ENCODE results near the gene MUC12. TPM values are rescaled to one million over a fixed set of nuclear protein-coding genes. Genes with fewer than 3 reads are reported as not detected.
"Not testable (repeated sequence)": the region's sequence is repeated elsewhere in the genome, so short reads cannot be mapped to it uniquely, and the experiment has no call there.

MUC12 gene
- total RNA-seq: 0.19 TPM
- long read RNA-seq: 0 reads

- intact Hi-C loops (cut with DNase I): no loop called here
- no peak for DNase-seq (ENCODE audit: low spot score)
Measured at GRCh38 chr7:100969066-100969615, at the start of gene MUC12. MUC12 (plus strand) TSS chr7:100969565; CDS start chr7:100969623, 58 bp downstream.

- intact Hi-C loops (cut with DNase I); DNase-seq (ENCODE audit: low spot score): not testable (repeated sequence)
Measured at GRCh38 chr7:100919779-100920437, 49.5 kb upstream of the MUC12 start.

GRCh38 chr7:100921039-100921438 is 48.3 kb upstream of the MUC12 start:
- intact Hi-C loops (cut with DNase I): no loop called here
- no peak for DNase-seq (ENCODE audit: low spot score)

GRCh38 chr7:100923616-100924015 is 45.7 kb upstream of the MUC12 start:
- intact Hi-C loops (cut with DNase I); DNase-seq (ENCODE audit: low spot score): not testable (repeated sequence)

- DNase-seq (ENCODE audit: low spot score): no peak
Measured at GRCh38 chr7:100929808-100930174, 39.6 kb upstream of the MUC12 start.

GRCh38 chr7:100933734-100934133 is 35.6 kb upstream of the MUC12 start:
- intact Hi-C loops (cut with DNase I): no loop called here

More at GRCh38 chr7:100929808-100930174, 39.6 kb upstream of the MUC12 start:
- intact Hi-C loops (cut with DNase I): no loop called here

GRCh38 chr7:100935381-100935780 is 34.0 kb upstream of the MUC12 start:
- intact Hi-C loops (cut with DNase I); DNase-seq (ENCODE audit: low spot score): not testable (repeated sequence)

More at GRCh38 chr7:100933734-100934133, 35.6 kb upstream of the MUC12 start:
- DNase-seq (ENCODE audit: low spot score): no peak

GRCh38 chr7:100936167-100936566 is 33.2 kb upstream of the MUC12 start:
- DNase-seq (ENCODE audit: low spot score); intact Hi-C loops (cut with DNase I): not testable (repeated sequence)

GRCh38 chr7:100942045-100942774 is 27.2 kb upstream of the MUC12 start:
- intact Hi-C loops (cut with DNase I): no loop called here
- no peak for DNase-seq (ENCODE audit: low spot score)

- intact Hi-C loops (cut with DNase I): no loop called here
Measured at GRCh38 chr7:100943693-100944092, 25.7 kb upstream of the MUC12 start.

GRCh38 chr7:100944138-100944537 is 25.2 kb upstream of the MUC12 start:
- no peak for DNase-seq (ENCODE audit: low spot score)
- intact Hi-C loops (cut with DNase I): no loop called here

More at GRCh38 chr7:100943693-100944092, 25.7 kb upstream of the MUC12 start:
- DNase-seq (ENCODE audit: low spot score): no peak

GRCh38 chr7:100946111-100946510 is 23.3 kb upstream of the MUC12 start:
- intact Hi-C loops (cut with DNase I): no loop called here
- DNase-seq (ENCODE audit: low spot score): no peak

GRCh38 chr7:100946766-100947365 is 22.5 kb upstream of the MUC12 start:
- intact Hi-C loops (cut with DNase I): no loop called here
- no peak for DNase-seq (ENCODE audit: low spot score)

- intact Hi-C loops (cut with DNase I): no loop called here
- no peak for DNase-seq (ENCODE audit: low spot score)
Measured at GRCh38 chr7:100947792-100948191, 21.6 kb upstream of the MUC12 start.

- no peak for DNase-seq (ENCODE audit: low spot score)
- intact Hi-C loops (cut with DNase I): no loop called here
Measured at GRCh38 chr7:100949227-100949932, 20.0 kb upstream of the MUC12 start, which contains the start of gene MUC3A. MUC3A (plus strand) TSS chr7:100949534; CDS start chr7:100949625, 91 bp downstream.

- no peak for DNase-seq (ENCODE audit: low spot score)
- intact Hi-C loops (cut with DNase I): no loop called here
Measured at GRCh38 chr7:100949933-100950443, 19.4 kb upstream of the MUC12 start.

- DNase-seq (ENCODE audit: low spot score): no peak
- intact Hi-C loops (cut with DNase I): no loop called here
Measured at GRCh38 chr7:100951172-100951571, 18.2 kb upstream of the MUC12 start.

GRCh38 chr7:100951888-100952560 is 17.3 kb upstream of the MUC12 start:
- no peak for DNase-seq (ENCODE audit: low spot score)
- intact Hi-C loops (cut with DNase I): no loop called here

- DNase-seq (ENCODE audit: low spot score): no peak
- intact Hi-C loops (cut with DNase I): no loop called here
Measured at GRCh38 chr7:100952641-100953040, 16.7 kb upstream of the MUC12 start.

All from cardiac septum (tissue), 1 donor.